ENCODE measurements around the gene MRPL28. TPM values are rescaled to one million over a fixed set of nuclear protein-coding genes. Genes with fewer than 3 reads are reported as not detected.

Gene MRPL28
- total RNA-seq, 6 experiments from 2014 or later: 105 to 131 (median 129) TPM

DNA sequence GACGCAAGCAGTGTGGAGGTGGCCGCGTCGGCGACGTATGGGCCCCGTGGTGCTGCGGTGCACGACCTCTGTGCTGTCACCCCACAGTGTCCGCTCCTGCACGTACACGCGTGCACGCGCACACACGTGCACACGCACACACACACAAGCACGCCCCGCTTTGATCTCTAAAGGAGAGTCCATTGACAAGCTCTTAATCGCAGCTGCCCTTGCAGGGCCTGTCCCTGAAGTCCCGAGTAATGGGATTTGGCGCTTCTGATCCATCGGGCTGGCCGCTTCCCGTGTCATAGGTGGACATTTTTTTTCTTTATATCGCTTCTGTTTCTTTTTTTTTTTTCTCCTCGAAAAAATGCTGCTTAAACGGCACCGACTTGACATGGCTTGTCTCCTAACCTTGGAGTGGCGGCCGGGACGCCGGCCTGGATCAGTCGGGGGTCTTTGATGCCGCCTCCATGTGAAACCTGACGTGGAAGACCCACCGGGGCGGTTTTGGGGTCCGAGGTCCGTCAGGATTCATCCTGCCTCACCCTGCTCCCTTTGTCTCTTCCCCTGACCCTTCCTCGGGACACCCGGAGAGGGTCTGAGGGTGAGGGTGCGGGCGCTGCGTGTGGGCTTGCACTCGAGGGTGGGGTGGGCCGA is 9.5 kb downstream of the MRPL28 start:
- Mint-ChIP-seq H3K9me3 (no peaks in the 10 kb centered on the region), H3K4me3 (no peak overlapping the region), H3K27ac (no peak overlapping the region), H3K27me3 (ENCODE audit: insufficient read depth) (peaks cover 2% of the 10 kb centered on the region; the same call in 1 of the 2 replicates), H3K36me3 (ENCODE audit: low read depth) (no peaks in the 10 kb centered on the region), H3K4me1 (ENCODE audit: low read depth) (no peaks in the 10 kb centered on the region)
- DNase-seq: no peak
- TF ChIP-seq, protein P1, sequence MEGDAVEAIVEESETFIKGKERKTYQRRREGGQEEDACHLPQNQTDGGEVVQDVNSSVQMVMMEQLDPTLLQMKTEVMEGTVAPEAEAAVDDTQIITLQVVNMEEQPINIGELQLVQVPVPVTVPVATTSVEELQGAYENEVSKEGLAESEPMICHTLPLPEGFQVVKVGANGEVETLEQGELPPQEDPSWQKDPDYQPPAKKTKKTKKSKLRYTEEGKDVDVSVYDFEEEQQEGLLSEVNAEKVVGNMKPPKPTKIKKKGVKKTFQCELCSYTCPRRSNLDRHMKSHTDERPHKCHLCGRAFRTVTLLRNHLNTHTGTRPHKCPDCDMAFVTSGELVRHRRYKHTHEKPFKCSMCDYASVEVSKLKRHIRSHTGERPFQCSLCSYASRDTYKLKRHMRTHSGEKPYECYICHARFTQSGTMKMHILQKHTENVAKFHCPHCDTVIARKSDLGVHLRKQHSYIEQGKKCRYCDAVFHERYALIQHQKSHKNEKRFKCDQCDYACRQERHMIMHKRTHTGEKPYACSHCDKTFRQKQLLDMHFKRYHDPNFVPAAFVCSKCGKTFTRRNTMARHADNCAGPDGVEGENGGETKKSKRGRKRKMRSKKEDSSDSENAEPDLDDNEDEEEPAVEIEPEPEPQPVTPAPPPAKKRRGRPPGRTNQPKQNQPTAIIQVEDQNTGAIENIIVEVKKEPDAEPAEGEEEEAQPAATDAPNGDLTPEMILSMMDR (IDR thresholded peaks at IDR 0.05): no peak

DNA sequence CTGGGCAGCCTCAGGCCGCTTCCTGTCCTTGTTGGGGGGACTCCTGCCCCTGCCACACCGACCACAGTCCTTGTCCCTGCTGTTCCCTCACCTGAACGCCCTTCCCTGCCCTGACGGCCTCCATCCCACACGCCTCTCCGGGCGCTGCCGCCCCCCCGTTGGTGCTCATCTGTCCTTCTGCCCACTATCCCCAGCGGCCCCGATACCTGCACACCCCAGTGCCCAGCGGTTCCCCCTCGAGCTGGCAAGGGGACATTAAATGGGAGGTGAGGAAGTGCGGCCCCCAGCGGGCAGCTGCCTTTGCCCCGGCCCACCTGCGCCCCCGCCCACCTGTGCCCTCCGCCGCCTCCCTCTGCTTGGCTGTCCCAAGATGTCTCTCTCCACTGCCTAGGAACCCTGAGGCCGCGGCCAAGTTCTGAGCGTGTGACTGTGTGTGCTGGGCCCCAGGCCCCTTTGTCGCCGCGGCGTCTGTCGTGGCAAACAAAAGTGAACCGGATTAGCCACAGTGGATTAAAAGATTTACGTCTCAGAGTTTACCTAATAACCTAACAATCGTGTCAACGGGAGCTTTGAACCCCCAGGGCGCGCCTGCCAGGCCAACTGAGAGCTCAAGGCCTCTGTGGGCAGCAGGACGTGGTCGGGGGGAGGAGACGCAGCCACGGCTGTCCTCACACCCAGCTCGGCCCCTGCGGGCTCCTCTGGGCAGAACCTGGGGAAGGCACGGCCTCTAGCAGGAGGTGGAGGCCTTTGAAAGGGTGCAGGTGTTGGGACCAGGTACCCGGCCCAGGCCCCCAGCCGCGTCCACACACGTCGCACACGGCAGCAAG is 10.3 kb downstream of the MRPL28 start:
- Mint-ChIP-seq H3K4me1 (ENCODE audit: low read depth) (no peaks in the 10 kb centered on the region), H3K27ac (no peak overlapping the region), H3K4me3 (no peak overlapping the region), H3K9me3 (no peaks in the 10 kb centered on the region), H3K36me3 (ENCODE audit: low read depth) (no peaks in the 10 kb centered on the region), H3K27me3 (ENCODE audit: insufficient read depth) (peaks cover 2% of the 10 kb centered on the region; the same call in 1 of the 2 replicates)
- TF ChIP-seq, protein P1 (IDR thresholded peaks at IDR 0.05): no peak
- DNase-seq: no peak

DNA sequence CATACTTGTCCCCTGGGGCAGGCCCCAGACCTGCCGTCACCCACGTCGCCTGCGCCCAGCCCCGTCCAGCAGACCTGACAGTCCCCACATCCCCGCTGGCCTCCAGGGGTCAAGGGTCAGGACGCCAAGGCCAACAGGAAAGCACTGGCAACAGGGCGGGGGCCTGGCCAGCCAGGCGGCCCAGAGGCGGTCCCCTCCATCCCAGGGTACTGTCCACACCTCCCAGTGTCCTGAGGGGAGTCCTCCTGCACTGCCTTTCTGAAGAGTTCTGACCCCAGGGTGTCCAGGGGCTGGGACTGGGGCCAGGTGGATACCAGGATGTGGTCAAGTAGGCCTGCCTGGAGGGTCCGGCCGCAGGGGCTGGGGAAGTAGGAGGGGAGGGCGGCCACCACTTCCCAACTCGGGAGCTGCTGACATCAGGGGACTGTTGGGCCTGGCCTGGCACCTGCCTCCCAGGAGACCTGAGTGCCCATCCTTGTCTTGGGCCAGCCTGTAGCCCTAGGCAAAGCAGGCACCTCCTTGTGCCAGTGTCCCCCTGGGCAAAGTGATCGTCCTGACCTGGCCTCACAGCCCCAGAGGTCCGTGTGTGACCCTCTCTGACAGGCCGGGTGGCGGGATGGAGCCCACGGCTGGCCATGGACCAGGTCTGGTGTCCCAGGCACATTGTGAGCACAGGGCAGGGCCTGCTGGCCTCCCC is 11.1 kb downstream of the MRPL28 start:
- Mint-ChIP-seq H3K9me3 (no peaks in the 10 kb centered on the region), H3K27me3 (ENCODE audit: insufficient read depth) (peaks cover 2% of the 10 kb centered on the region; the same call in 1 of the 2 replicates), H3K27ac (no peak overlapping the region), H3K4me1 (ENCODE audit: low read depth) (no peaks in the 10 kb centered on the region), H3K4me3 (no peak overlapping the region), H3K36me3 (ENCODE audit: low read depth) (no peaks in the 10 kb centered on the region)
- no peak for DNase-seq
- TF ChIP-seq, protein P1 (IDR thresholded peaks at IDR 0.05): no peak

DNA sequence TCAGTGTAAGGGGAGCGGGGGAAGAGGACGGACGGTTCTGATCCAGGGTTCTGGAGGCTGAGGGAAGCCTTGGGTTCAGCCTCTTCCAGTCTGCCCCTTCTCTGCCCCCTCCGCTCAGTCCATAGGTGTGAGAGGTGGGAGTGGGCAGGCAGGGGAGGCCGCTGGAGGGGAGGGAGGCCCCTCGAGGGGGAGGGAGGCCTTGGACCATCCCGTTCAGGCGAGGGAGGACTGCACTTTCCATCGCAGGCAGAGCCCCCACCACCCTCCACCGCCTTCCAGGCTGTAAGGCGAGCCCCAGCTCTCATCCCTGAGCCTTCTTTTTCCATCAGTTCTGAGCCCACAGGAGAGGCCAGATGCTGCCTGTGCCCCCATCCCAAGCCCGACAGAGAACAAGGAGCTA is 13.6 kb downstream of the MRPL28 start:
- Mint-ChIP-seq H3K9me3 (no peaks in the 10 kb centered on the region), H3K4me1 (ENCODE audit: low read depth) (no peaks in the 10 kb centered on the region), H3K36me3 (ENCODE audit: low read depth) (no peaks in the 10 kb centered on the region), H3K4me3 (no peak overlapping the region), H3K27me3 (ENCODE audit: insufficient read depth) (no peaks in the 10 kb centered on the region), H3K27ac (no peak overlapping the region)
- DNase-seq: no peak
- TF ChIP-seq, protein P1 (IDR thresholded peaks at IDR 0.05): no peak

DNA sequence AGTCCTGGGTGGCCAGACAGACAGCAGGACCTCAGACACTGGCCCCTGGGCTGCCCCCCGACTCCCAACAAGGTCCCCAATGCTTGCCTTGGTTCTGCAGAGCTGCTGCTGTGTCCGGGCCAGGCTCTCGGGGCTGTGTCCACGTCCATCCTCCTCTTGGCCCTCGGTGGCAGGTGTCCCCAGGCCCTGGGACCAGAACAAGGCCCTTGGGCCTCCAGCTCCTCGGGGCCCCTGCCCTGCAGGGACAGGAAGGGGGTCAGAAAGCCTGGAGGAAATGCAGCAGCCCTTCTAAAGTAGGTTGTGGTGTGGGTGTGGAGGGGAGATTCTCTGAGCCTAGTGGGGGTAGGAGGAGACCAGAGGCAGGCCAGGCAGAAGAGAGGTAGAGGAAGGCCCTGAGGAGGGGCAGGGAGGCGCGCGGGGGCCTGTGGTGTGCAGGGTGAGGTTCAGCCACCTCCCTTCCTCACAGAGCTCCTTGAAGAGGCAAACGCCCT is 15.3 kb downstream of the MRPL28 start:
- no peak for DNase-seq
- no peaks in the 10 kb centered on the region for H3K9me3 Mint-ChIP-seq
- H3K27ac Mint-ChIP-seq: no peak overlapping the region
- peaks cover 7% of the 10 kb centered on the region; the same call in 1 of the 2 replicates for H3K36me3 Mint-ChIP-seq (ENCODE audit: low read depth)
- H3K27me3 Mint-ChIP-seq (ENCODE audit: insufficient read depth): no peaks in the 10 kb centered on the region
- H3K4me1 Mint-ChIP-seq (ENCODE audit: low read depth): peaks cover 12% of the 10 kb centered on the region
- TF ChIP-seq, protein P1 (IDR thresholded peaks at IDR 0.05): no peak
- H3K4me3 Mint-ChIP-seq: no peak overlapping the region
